ENCODE data around the gene ZNF764. TPM values are rescaled to one million over a fixed set of nuclear protein-coding genes. Genes with fewer than 3 reads are reported as not detected.

The ZNF764 gene
- total RNA-seq, 2 donors from 2014 or later = 8.5 to 9.6 TPM

DNA sequence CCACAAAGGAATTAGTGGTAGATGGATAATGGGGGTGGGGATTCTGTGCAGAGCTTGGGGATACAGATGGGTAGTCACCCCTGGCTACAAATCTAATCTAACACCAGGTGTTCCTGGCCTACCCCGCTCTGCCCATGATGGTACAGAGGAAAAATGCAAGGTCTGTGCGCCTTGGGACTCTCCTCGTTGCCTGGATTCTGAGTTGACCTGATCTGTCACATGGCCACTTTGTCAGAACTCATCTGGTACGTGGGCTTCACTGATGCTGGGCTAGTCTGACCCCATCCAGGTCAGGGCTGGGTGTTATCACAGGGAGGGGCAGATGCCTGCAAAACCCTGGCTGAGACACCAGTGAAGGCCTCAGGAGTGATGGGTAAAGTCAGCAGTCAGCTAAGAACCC is 5.2 kb downstream of the ZNF764 start:
- Histone ChIP-seq H3K9me3 (no peaks in the 10 kb centered on the region), H3K36me3 (peaks cover 22% of the 10 kb centered on the region), H3K4me3 (no peak overlapping the region), H3K4me1 (ENCODE audit: control insufficient read depth in 1 of 2, low read depth in 2 of 2) (peaks cover 5 to 17% of the 10 kb centered on the region in 2 donors), H3K27ac (no peak overlapping the region), H3K27me3 (replicated peaks; ENCODE audit: insufficient read depth) (no peaks in the 10 kb centered on the region)
- DNase-seq (ENCODE audit: low spot score) (no peak), ATAC-seq (ENCODE audit: insufficient number of reproducible peaks, low FRiP score, low read depth) (no peak)
- TF ChIP-seq, protein P1, sequence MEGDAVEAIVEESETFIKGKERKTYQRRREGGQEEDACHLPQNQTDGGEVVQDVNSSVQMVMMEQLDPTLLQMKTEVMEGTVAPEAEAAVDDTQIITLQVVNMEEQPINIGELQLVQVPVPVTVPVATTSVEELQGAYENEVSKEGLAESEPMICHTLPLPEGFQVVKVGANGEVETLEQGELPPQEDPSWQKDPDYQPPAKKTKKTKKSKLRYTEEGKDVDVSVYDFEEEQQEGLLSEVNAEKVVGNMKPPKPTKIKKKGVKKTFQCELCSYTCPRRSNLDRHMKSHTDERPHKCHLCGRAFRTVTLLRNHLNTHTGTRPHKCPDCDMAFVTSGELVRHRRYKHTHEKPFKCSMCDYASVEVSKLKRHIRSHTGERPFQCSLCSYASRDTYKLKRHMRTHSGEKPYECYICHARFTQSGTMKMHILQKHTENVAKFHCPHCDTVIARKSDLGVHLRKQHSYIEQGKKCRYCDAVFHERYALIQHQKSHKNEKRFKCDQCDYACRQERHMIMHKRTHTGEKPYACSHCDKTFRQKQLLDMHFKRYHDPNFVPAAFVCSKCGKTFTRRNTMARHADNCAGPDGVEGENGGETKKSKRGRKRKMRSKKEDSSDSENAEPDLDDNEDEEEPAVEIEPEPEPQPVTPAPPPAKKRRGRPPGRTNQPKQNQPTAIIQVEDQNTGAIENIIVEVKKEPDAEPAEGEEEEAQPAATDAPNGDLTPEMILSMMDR (IDR thresholded peaks at IDR 0.05) = no peak

DNA sequence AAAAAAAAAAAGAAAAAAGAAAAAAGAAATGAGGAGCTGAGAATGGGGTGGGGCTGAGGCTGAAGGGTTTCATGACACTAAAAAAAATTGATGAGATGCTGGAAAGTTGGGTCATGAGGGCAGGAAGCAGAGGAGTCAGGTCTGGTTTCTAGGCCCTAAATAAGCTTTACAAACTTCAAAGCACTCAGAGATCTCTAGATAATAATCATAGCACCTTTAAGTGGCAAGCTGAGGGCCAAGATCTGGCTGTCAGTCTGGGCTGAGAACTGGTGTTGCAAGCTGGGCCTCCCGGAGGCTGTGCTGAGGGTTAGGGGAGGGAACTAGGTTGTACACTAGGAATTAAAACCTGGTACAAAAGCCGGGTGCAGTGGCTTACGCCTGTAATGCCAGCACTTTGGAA is 6.4 kb downstream of the ZNF764 start:
- no peak for ATAC-seq (ENCODE audit: insufficient number of reproducible peaks, low FRiP score, low read depth)
- Histone ChIP-seq H3K9me3 (no peaks in the 10 kb centered on the region), H3K27me3 (replicated peaks; ENCODE audit: insufficient read depth) (no peaks in the 10 kb centered on the region), H3K36me3 (peaks cover 22% of the 10 kb centered on the region), H3K4me1 (ENCODE audit: control insufficient read depth in 1 of 2, low read depth in 2 of 2) (peaks cover 0 to 8% of the 10 kb centered on the region in 2 donors), H3K27ac (no peak overlapping the region), H3K4me3 (no peak overlapping the region)
- TF ChIP-seq, protein P1 (IDR thresholded peaks at IDR 0.05) = no peak
- no peak for DNase-seq (ENCODE audit: low spot score)

DNA sequence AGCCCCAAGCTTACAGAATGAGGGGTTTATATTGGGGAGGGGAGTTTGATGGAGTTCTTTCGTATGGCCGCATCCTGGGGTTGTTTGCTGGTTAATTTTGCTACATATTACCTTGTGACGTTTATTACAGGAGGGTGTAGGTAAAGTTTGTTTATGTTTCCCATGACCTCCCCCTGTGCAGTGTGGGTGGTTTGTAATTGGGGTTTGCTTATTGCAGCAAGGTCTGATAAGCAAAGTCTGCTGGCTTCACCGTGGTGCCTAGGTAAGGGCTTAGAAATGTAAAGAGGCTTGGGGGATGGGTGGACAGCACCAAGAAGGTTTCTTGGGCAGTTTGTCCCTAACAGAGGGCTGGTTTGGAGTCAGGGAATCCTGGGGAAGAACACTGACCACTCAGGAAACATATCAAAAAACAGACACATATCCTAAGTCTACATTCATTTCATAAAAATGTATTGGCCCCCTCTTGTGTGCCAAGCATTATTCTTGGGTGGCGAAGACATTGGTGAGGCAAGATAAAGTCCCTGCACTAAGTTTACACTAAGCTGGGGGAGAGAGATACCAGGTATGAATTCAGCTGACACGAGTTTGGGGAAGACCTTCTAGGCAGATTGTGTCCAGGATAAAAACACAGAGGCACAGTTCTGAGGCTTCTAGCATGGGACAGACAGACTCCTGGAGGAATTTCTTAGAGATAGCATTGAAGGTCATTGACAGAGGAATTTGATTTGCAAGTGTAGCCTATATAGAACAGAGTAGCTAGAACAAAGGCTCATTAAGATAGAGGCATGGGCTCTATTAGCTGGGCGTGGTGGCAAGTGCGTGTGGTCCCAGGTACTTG is 9.5 kb downstream of the ZNF764 start:
- H3K4me1 ChIP-seq (ENCODE audit: control insufficient read depth in 1 of 2, low read depth in 2 of 2) = no peaks in the 10 kb centered on the region
- H3K27ac ChIP-seq = no peak overlapping the region
- TF ChIP-seq, protein P1 (IDR thresholded peaks at IDR 0.05) = no peak
- H3K9me3 ChIP-seq = no peaks in the 10 kb centered on the region
- no peaks in the 10 kb centered on the region for H3K27me3 ChIP-seq (replicated peaks; ENCODE audit: insufficient read depth)
- ATAC-seq (ENCODE audit: insufficient number of reproducible peaks, low FRiP score, low read depth) (no peak), DNase-seq (ENCODE audit: low spot score) (no peak)
- H3K36me3 ChIP-seq = peaks cover under 1% of the 10 kb centered on the region
- no peak overlapping the region for H3K4me3 ChIP-seq

DNA sequence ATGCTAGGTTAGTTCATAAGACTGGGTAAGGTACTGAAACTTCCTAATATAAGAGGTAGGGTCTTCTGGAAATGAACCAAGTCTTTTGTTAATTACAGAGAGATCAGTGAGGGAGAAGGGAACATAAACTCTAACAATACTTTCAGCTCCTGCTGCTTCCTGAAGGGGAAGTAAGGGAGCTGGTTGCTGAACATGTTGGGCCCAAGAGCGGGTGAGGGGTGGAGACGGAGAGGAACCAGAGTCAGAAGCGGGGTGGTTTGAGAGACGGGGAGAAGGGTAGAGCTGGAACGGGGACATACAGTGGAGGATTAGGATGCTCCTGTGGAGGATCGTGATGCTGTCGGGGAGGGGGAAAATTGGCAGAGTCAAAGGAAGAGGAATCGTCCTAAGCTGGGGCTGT is 12.1 kb downstream of the ZNF764 start:
- no peak for ATAC-seq (ENCODE audit: insufficient number of reproducible peaks, low FRiP score, low read depth)

DNA sequence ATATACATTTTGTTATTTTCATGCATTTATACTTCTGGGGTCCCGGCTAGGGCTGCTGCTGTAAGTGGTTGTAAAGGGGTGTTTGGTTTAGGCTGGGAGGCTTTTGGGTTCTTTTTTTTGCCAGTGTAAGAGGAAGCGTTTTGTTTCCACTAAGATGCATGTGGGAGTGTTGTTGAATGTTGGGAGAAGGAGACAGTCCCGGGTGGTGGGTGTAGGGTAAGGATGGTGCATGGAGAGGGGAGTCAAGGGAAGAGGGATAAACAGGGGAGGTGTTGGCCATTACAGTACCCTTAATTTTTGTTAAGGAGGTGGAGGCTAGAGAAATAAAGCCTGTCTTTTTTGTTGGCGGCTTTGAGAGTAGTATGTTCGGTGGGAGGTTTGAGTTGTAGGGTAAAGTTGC is 15.1 kb downstream of the ZNF764 start:
- TF ChIP-seq, protein P1 (IDR thresholded peaks at IDR 0.05) = no peak
- no peaks in the 10 kb centered on the region for H3K27me3 ChIP-seq (replicated peaks; ENCODE audit: insufficient read depth)
- H3K4me1 ChIP-seq (ENCODE audit: control insufficient read depth in 1 of 2, low read depth in 2 of 2) = no peaks in the 10 kb centered on the region
- H3K9me3 ChIP-seq = no peaks in the 10 kb centered on the region
- ATAC-seq (ENCODE audit: insufficient number of reproducible peaks, low FRiP score, low read depth) = no peak
- no peak overlapping the region for H3K27ac ChIP-seq
- H3K4me3 ChIP-seq = no peak overlapping the region
- no peaks in the 10 kb centered on the region for H3K36me3 ChIP-seq
- no peak for DNase-seq (ENCODE audit: low spot score)

More for the DNA sequence above, 12.1 kb downstream of the ZNF764 start:
- Histone ChIP-seq H3K27me3 (replicated peaks; ENCODE audit: insufficient read depth) (no peaks in the 10 kb centered on the region), H3K4me1 (ENCODE audit: control insufficient read depth in 1 of 2, low read depth in 2 of 2) (no peaks in the 10 kb centered on the region), H3K36me3 (no peaks in the 10 kb centered on the region), H3K9me3 (no peaks in the 10 kb centered on the region), H3K4me3 (no peak overlapping the region), H3K27ac (no peak overlapping the region)
- DNase-seq (ENCODE audit: low spot score) = no peak
- TF ChIP-seq, protein P1 (IDR thresholded peaks at IDR 0.05) = no peak

All from thoracic aorta (tissue), 2 donors.